IPS DF 4.7 (cell line): ENCODE measurements around the gene ZNF821.
"Not testable (repeated sequence)": the region's sequence is repeated elsewhere in the genome, so short reads cannot be mapped to it uniquely, and the experiment has no call there.

ENCODE experiments used
- DNase-seq: peaks from one replicate; pipeline ENCODE4 v3.0.0-alpha.2; 2013; ENCODE audit warnings: low spot score; ENCODE audit errors: extremely low read depth

ZNF821 gene

GRCh38 chr16:71810155-71810530 lies 73.8 kb downstream of the ZNF821 start:
- not testable (repeated sequence) for DNase-seq
